ENCODE data around the gene MMP24OS.
"Not testable (repeated sequence)": the region's sequence is repeated elsewhere in the genome, so short reads cannot be mapped to it uniquely, and the experiment has no call there.

MMP24OS gene

GRCh38 chr20:35277531-35278395 lies at the start of gene MMP24OS:
Gene MMP24OS (minus strand): TSS chr20:35278122. CDS start chr20:35277929, 193 bp downstream.
- peak; percentile 64 to 84 (median 77) for DNase-seq

GRCh38 chr20:35327074-35327976 lies 49.4 kb upstream of the MMP24OS start:
- DNase-seq = no peak

GRCh38 chr20:35326740-35327073 lies 48.8 kb upstream of the MMP24OS start:
- DNase-seq = no peak

- DNase-seq = no peak
These were observed 48.3 kb upstream of the MMP24OS start for GRCh38 chr20:35326021-35326739.

- DNase-seq = no peak
These were observed 47.5 kb upstream of the MMP24OS start for GRCh38 chr20:35325401-35325800.

GRCh38 chr20:35320396-35321126 lies 42.6 kb upstream of the MMP24OS start:
- no peak for DNase-seq

GRCh38 chr20:35319871-35320197 lies 41.9 kb upstream of the MMP24OS start:
- no peak for DNase-seq

- DNase-seq = no peak
These were observed 41.4 kb upstream of the MMP24OS start for GRCh38 chr20:35319192-35319870.

- DNase-seq = no peak
These were observed 40.7 kb upstream of the MMP24OS start for GRCh38 chr20:35318502-35319157.

GRCh38 chr20:35317416-35318210 lies 39.7 kb upstream of the MMP24OS start:
- DNase-seq = no peak

- DNase-seq = no peak
These were observed 38.2 kb upstream of the MMP24OS start for GRCh38 chr20:35316086-35316485.

- not testable (repeated sequence) for DNase-seq
These were observed 37.7 kb upstream of the MMP24OS start for GRCh38 chr20:35315632-35316020.

GRCh38 chr20:35314816-35315631 lies 37.1 kb upstream of the MMP24OS start:
- no peak for DNase-seq

GRCh38 chr20:35312318-35312717 lies 34.4 kb upstream of the MMP24OS start:
- no peak for DNase-seq

- DNase-seq = no peak
These were observed 33.9 kb upstream of the MMP24OS start for GRCh38 chr20:35311822-35312221.

GRCh38 chr20:35311409-35311808 lies 33.5 kb upstream of the MMP24OS start:
- peak in 2 of 4 experiments; percentile 28 to 46 for DNase-seq

- no peak for DNase-seq
These were observed 30.0 kb upstream of the MMP24OS start for GRCh38 chr20:35307666-35308653.

GRCh38 chr20:35306931-35307517 lies 29.1 kb upstream of the MMP24OS start:
- no peak for DNase-seq

Data from activated CD4-positive, CD25-positive, alpha-beta regulatory T cell (primary cell).